Left renal cortex interstitium (tissue), 4 donors: ENCODE results near the gene KCNMA1. TPM values are rescaled to one million over a fixed set of nuclear protein-coding genes. Genes with fewer than 3 reads are reported as not detected.

Experiments
- DNase-seq, 4 donors: peaks; one replicate each; pipeline ENCODE4 v3.0.0-alpha.2; 2013; ENCODE audit warnings: low read depth in 4 of 4, low spot score in 2 of 4, missing footprints in 1 of 4
- polyA plus RNA-seq, 4 donors: library from polyadenylated mRNA; unstranded; fragments of 120-200 nt; gene quantifications; one replicate each; pipeline ENCODE4 v1.2.1, GENCODE V29; 2013; ENCODE audit not compliant: insufficient read length in 4 of 4

The KCNMA1 gene
- polyA plus RNA-seq, 4 donors: 2.8 to 5.2 (median 3.7) TPM

- no peak for DNase-seq
Measured at GRCh38 chr10:77152256-77152655, 485.4 kb downstream of the KCNMA1 start.

- no peak for DNase-seq
Measured at GRCh38 chr10:77151408-77151807, 486.2 kb downstream of the KCNMA1 start.

GRCh38 chr10:77149706-77150105, 487.9 kb downstream of the KCNMA1 start:
- no peak for DNase-seq

- DNase-seq: no peak
Measured at GRCh38 chr10:77149001-77149400, 488.6 kb downstream of the KCNMA1 start.

- DNase-seq: no peak
Measured at GRCh38 chr10:77147871-77148270, 489.7 kb downstream of the KCNMA1 start.

- DNase-seq: no peak
Measured at GRCh38 chr10:77146712-77147336, 490.8 kb downstream of the KCNMA1 start.

GRCh38 chr10:77144656-77145055, 493.0 kb downstream of the KCNMA1 start:
- DNase-seq: no peak

GRCh38 chr10:77139252-77140160, 498.1 kb downstream of the KCNMA1 start:
- DNase-seq: no peak

GRCh38 chr10:77138541-77138940, 499.1 kb downstream of the KCNMA1 start:
- DNase-seq: no peak

GRCh38 chr10:77135555-77135954, 502.1 kb downstream of the KCNMA1 start:
- no peak for DNase-seq

GRCh38 chr10:77131214-77131613, 506.4 kb downstream of the KCNMA1 start:
- DNase-seq: no peak

- DNase-seq: no peak
Measured at GRCh38 chr10:77127243-77127642, 510.4 kb downstream of the KCNMA1 start.

GRCh38 chr10:77125231-77125630, 512.4 kb downstream of the KCNMA1 start:
- DNase-seq: no peak

- DNase-seq: no peak
Measured at GRCh38 chr10:77123330-77123729, 514.3 kb downstream of the KCNMA1 start.

- DNase-seq: no peak
Measured at GRCh38 chr10:77121829-77122228, 515.8 kb downstream of the KCNMA1 start.

GRCh38 chr10:77120666-77121376, 516.8 kb downstream of the KCNMA1 start:
- no peak for DNase-seq

GRCh38 chr10:77120012-77120411, 517.6 kb downstream of the KCNMA1 start:
- no peak for DNase-seq

GRCh38 chr10:77118603-77119282, 518.9 kb downstream of the KCNMA1 start:
- DNase-seq: no peak

GRCh38 chr10:77117501-77117900, 520.1 kb downstream of the KCNMA1 start:
- no peak for DNase-seq

GRCh38 chr10:77116904-77117303, 520.7 kb downstream of the KCNMA1 start:
- DNase-seq: no peak
